Esophagus (tissue), 2 donors: ENCODE measurements around the gene NME5. TPM values are rescaled to one million over a fixed set of nuclear protein-coding genes. Genes with fewer than 3 reads are reported as not detected.
"Not testable (repeated sequence)": the region's sequence is repeated elsewhere in the genome, so short reads cannot be mapped to it uniquely, and the experiment has no call there.

ENCODE experiments used
- H3K27ac ChIP-seq, 2 donors: one replicate each; pipeline ENCODE4 v1.5.1; 2013; ENCODE audit warnings: low read depth in 2 of 2, mild to moderate bottlenecking in 2 of 2, inconsistent platforms in 1 of 2, low read length in 1 of 2, moderate library complexity in 1 of 2
- H3K27me3 ChIP-seq, 2 donors: one replicate each; pipeline ENCODE4 v1.6.1; 2013; ENCODE audit warnings: low read length in 2 of 2, control low read depth in 1 of 2, mild to moderate bottlenecking in 1 of 2; ENCODE audit not compliant: insufficient read depth in 2 of 2, control insufficient read depth in 1 of 2
- H3K36me3 ChIP-seq, 2 donors: one replicate each; pipeline ENCODE4 v1.6.1; 2013; ENCODE audit warnings: low read length in 1 of 2; ENCODE audit not compliant: control insufficient read depth in 2 of 2, insufficient read depth in 2 of 2
- H3K4me1 ChIP-seq, 2 donors: one replicate each; pipeline ENCODE4 v1.6.1; 2013; ENCODE audit warnings: low read length in 1 of 2; ENCODE audit not compliant: control insufficient read depth in 2 of 2, insufficient read depth in 2 of 2
- H3K4me3 ChIP-seq, 2 donors: one replicate each; pipeline ENCODE4 v1.5.1; 2013; ENCODE audit warnings: low read length in 2 of 2, mild to moderate bottlenecking in 2 of 2, low read depth in 1 of 2, moderate library complexity in 1 of 2
- H3K9me3 ChIP-seq, 2 donors: one replicate each; pipeline ENCODE4 v1.6.1; 2013; ENCODE audit warnings: mild to moderate bottlenecking in 2 of 2, low read depth in 1 of 2, low read length in 1 of 2, moderate library complexity in 1 of 2; ENCODE audit not compliant: control insufficient read depth in 2 of 2, insufficient read depth in 1 of 2
- WGBS, 2 donors: extraction: QIAGEN DNeasy Blood & Tissue Kit; methylation state at CpG; one replicate each; pipeline ENCODE4 v1.1.7; 2013; 5-methylcytosine and 5-hydroxymethylcytosine counted together
- polyA plus RNA-seq, 2 donors: library from polyadenylated mRNA; stranded (reverse); fragments of 200-250 nt; gene quantifications; one replicate each; pipeline ENCODE4 v1.2.3, GENCODE V29; 2013
- donor health status: healthy with polysubstance abuse.
- donor health status: Bipolar disorder and iron deficiency.

Gene NME5
- polyA plus RNA-seq, 2 donors = 0.39 to 0.90 TPM

GRCh38 chr5:138095100-138095907, 43.9 kb downstream of the NME5 start:
- H3K9me3 ChIP-seq = no peaks in the 10 kb centered on the region
- H3K36me3 ChIP-seq = no peaks in the 10 kb centered on the region
- H3K27me3 ChIP-seq = no peaks in the 10 kb centered on the region
- no peak overlapping the region for H3K4me3 ChIP-seq
- H3K27ac ChIP-seq = no peak overlapping the region
- H3K4me1 ChIP-seq = no peaks in the 10 kb centered on the region
- 49 to 56% methylated on average over 4 of the region's 4 CpGs for WGBS, 2 donors

GRCh38 chr5:138093036-138093435, 46.2 kb downstream of the NME5 start:
- Histone ChIP-seq H3K27me3 (no peaks in the 10 kb centered on the region), H3K9me3 (no peaks in the 10 kb centered on the region), H3K4me1 (no peaks in the 10 kb centered on the region), H3K36me3 (no peaks in the 10 kb centered on the region), H3K4me3 (no peak overlapping the region), H3K27ac (no peak overlapping the region)
- 48 to 66% methylated on average over 1 of the region's 1 CpG for WGBS, 2 donors

GRCh38 chr5:138092301-138092700, 46.9 kb downstream of the NME5 start:
- Histone ChIP-seq H3K4me1 (no peaks in the 10 kb centered on the region), H3K36me3 (no peaks in the 10 kb centered on the region), H3K4me3 (no peak overlapping the region), H3K27ac (no peak overlapping the region), H3K27me3 (no peaks in the 10 kb centered on the region), H3K9me3 (no peaks in the 10 kb centered on the region)
- WGBS, 2 donors = 70 to 79% methylated on average over 1 of the region's 1 CpG

DNA sequence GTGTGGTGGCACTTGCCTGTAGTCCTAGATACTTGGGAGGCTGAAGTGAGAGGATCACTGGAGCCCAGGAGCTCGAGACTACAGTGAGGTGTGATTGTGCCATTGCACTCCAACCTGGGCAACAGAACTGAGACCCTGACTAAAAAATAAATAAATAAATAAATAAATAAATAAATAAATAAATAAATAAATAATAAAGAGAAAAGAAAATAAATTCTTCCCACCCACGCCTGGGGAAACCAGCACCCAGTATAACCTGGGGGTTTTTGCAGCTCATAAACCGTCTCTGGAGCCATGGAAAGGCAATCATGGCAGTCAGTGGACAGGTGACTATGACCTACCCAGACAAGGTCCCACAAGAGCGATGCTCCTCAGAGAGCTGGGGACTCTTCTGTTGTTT, 47.5 kb downstream of the NME5 start:
- H3K9me3 ChIP-seq = no peaks in the 10 kb centered on the region
- 84 to 86% methylated on average over 4 of the region's 4 CpGs for WGBS, 2 donors
- no peaks in the 10 kb centered on the region for H3K4me1 ChIP-seq
- H3K4me3 ChIP-seq = no peak overlapping the region
- H3K27ac ChIP-seq = no peak overlapping the region
- H3K27me3 ChIP-seq = no peaks in the 10 kb centered on the region
- no peaks in the 10 kb centered on the region for H3K36me3 ChIP-seq

DNA sequence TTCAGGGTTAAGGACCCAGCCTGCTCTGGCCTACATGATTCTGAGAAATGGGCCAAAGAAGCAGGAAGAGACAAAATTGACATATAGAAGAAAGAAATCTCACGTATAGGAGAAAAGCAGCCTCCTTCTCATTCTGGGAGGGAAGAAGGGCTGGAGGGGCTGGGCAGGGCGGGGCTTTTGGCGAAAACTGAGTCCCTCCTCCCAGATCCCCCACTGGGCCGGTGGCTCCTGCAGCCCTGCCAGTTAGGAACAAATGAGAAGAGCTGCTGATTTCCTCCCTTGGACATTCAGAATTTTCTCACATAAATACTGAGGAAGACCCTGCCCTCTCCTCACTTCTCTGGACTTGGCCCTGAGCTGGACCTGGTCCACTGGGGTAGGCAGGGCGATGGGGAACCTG, 55.5 kb downstream of the NME5 start, which contains the start of gene WNT8A:
Gene WNT8A (plus strand): TSS at position 332 of the 400 bp plus-strand sequence. CDS start 95 bp downstream, outside the sequence.
- WGBS, 2 donors = 77 to 84% methylated on average over 5 of the region's 5 CpGs
- Histone ChIP-seq H3K27me3 (no peaks in the 10 kb centered on the region), H3K4me3 (no peak within 1 kb of the TSS), H3K4me1 (no peaks in the 10 kb centered on the region), H3K9me3 (no peaks in the 10 kb centered on the region), H3K27ac (no peak within 1 kb of the TSS), H3K36me3 (no peaks in the 10 kb centered on the region)

- Histone ChIP-seq H3K4me3 (no peak overlapping the region), H3K9me3 (no peaks in the 10 kb centered on the region), H3K27ac (no peak overlapping the region), H3K36me3 (no peaks in the 10 kb centered on the region), H3K27me3 (no peaks in the 10 kb centered on the region), H3K4me1 (no peaks in the 10 kb centered on the region)
- 84% methylated on average over 4 of the region's 4 CpGs for WGBS, 2 donors
Observed at GRCh38 chr5:138082033-138082432, 57.2 kb downstream of the NME5 start.

GRCh38 chr5:138078006-138078643, 61.1 kb downstream of the NME5 start:
- Histone ChIP-seq H3K27ac (no peak overlapping the region), H3K36me3 (no peaks in the 10 kb centered on the region), H3K4me1 (no peaks in the 10 kb centered on the region), H3K4me3 (no peak overlapping the region), H3K9me3 (no peaks in the 10 kb centered on the region), H3K27me3 (no peaks in the 10 kb centered on the region)
- WGBS, 2 donors = 29 to 30% methylated on average over 1 of the region's 1 CpG

GRCh38 chr5:138077064-138077696, 62.0 kb downstream of the NME5 start:
- Histone ChIP-seq H3K27me3 (no peaks in the 10 kb centered on the region), H3K4me3 (no peak overlapping the region), H3K4me1 (no peaks in the 10 kb centered on the region), H3K27ac (no peak overlapping the region), H3K36me3 (no peaks in the 10 kb centered on the region), H3K9me3 (no peaks in the 10 kb centered on the region)
- 28 to 30% methylated on average over 5 of the region's 5 CpGs for WGBS, 2 donors

- not testable (repeated sequence) for H3K4me3 ChIP-seq, H3K27me3 ChIP-seq, H3K4me1 ChIP-seq, H3K9me3 ChIP-seq, H3K27ac ChIP-seq, H3K36me3 ChIP-seq
- 85 to 89% methylated on average over 13 to 32 of the region's 32 CpGs for WGBS, 2 donors
Observed at GRCh38 chr5:138070026-138070425, 69.2 kb downstream of the NME5 start.
